Esophagus muscularis mucosa (tissue), 4 donors: Measurements from ENCODE around the gene OTULINL. TPM values are rescaled to one million over a fixed set of nuclear protein-coding genes. Genes with fewer than 3 reads are reported as not detected.

Source experiments
- DNase-seq: peaks from one replicate; pipeline ENCODE4 v3.0.0-alpha.2; 2017; ENCODE audit errors: extremely low spot score
- H3K27ac ChIP-seq, 4 donors: fragments of 200-600 bp; sonication (generic); replicated peaks in 1 of 4; 1 replicate in 3 of 4; 2 replicates in 1 of 4; pipeline ENCODE4 v1.5.1; 2016 to 2019; ENCODE audit warnings: mild to moderate bottlenecking in 1 of 4
- H3K27me3 ChIP-seq, 4 donors: fragments of 200-600 bp; sonication (generic); one replicate each; pipeline versions ENCODE4 v1.5.1 to v1.6.0; 2016 to 2019
- H3K36me3 ChIP-seq, 4 donors: fragments of 200-600 bp; sonication (generic); one replicate each; pipeline ENCODE4 v1.5.1; 2016 to 2019
- H3K4me1 ChIP-seq, 4 donors: fragments of 200-600 bp; sonication (generic); one replicate each; pipeline ENCODE4 v1.5.1; 2016 to 2019
- H3K4me3 ChIP-seq, 4 donors: fragments of 200-600 bp; sonication (generic); 1 replicate in 2 of 4; 2 replicates in 2 of 4; pipeline ENCODE4 v1.5.1; 2016 to 2019; ENCODE audit warnings: mild to moderate bottlenecking in 4 of 4, moderate library complexity in 1 of 4
- H3K9me3 ChIP-seq, 4 donors: fragments of 200-600 bp; sonication (generic); 1 replicate in 3 of 4; 2 replicates in 1 of 4; pipeline ENCODE4 v1.5.1; 2016 to 2019
- CTCF ChIP-seq, 3 experiments: fragments of 200-600 bp in 2 of 3; fragments of 450-650 bp in 1 of 3; sonication (generic) in 2 of 3; IDR thresholded peaks; one replicate each; pipeline ENCODE4 v1.5.1; 2017 to 2019; ENCODE audit warnings: antibody characterized with exemption in 3 of 3, mild to moderate bottlenecking in 2 of 3, moderate library complexity in 1 of 3
- EP300 ChIP-seq: sonication (generic); formaldehyde crosslinking; IDR thresholded peaks from one replicate; pipeline ENCODE4 v1.6.1; 2017; ENCODE audit warnings: antibody characterized with exemption
- POLR2A ChIP-seq: fragments of 450-650 bp; IDR thresholded peaks from one replicate; pipeline ENCODE4 v1.6.1; 2017; ENCODE audit warnings: antibody characterized with exemption, moderate library complexity, mild to moderate bottlenecking, low read depth
- POLR2AphosphoS5 ChIP-seq, 2 donors: sonication (generic); formaldehyde crosslinking; IDR thresholded peaks; one replicate each; pipeline ENCODE4 v1.6.1; 2017; ENCODE audit warnings: antibody characterized with exemption in 2 of 2
- WGBS: methylation state at CpG from one replicate; pipeline ENCODE4 v1.1.5; 2018; 5-methylcytosine and 5-hydroxymethylcytosine counted together
- intact Hi-C: fragments of 100-400 bp; cut with DNase I; formaldehyde crosslinking; loops from one replicate; pipeline ENCODE4 v1.15.1; 2023
- total RNA-seq, 4 donors: library from RNA; depleted of rRNA; stranded (reverse); fragments of >200 nt; gene quantifications; one replicate each; pipeline versions ENCODE4 v1.1.0 to v1.2.1, GENCODE V29; 2016

Gene OTULINL
- total RNA-seq, 4 donors from 2014 or later, result 2.6 to 7.1 (median 5.0) TPM

- no peak for TF ChIP-seq POLR2AphosphoS5 (IDR thresholded peaks at IDR 0.05)
- no peak for TF ChIP-seq POLR2A
- TF ChIP-seq CTCF (IDR thresholded peaks at IDR 0.05), result no peak
- no peak for TF ChIP-seq EP300
- Histone ChIP-seq H3K36me3 (no peaks in the 10 kb centered on the region), H3K27me3 (no peaks in the 10 kb centered on the region), H3K9me3 (no peaks in the 10 kb centered on the region), H3K4me3 (no peak overlapping the region), H3K4me1 (peaks cover 12 to 20% (median 17%) of the 10 kb centered on the region in 4 donors), H3K27ac (no peak overlapping the region)
- intact Hi-C loops, result no loop called here
- DNase-seq, result no peak
- WGBS, result 58% methylated on average over 2 of the region's 2 CpGs
Measured at GRCh38 chr5:14660833-14661232, 79.2 kb downstream of the OTULINL start.

Other genes starting within 250 kb of the OTULINL start
- 10 to 100 TPM; 16.9 to 41.1 (median 24.2) TPM for gene OTULIN, start 82.9 kb downstream of the OTULINL start, total RNA-seq